PFSK-1 (cell line): ENCODE results near the gene FAM13C.

ENCODE experiments used
- FOXP2 ChIP-seq: optimal IDR thresholded peaks from 2 replicates; pipeline ENCODE3; 2011; ENCODE audit warnings: borderline replicate concordance, control low read depth, inconsistent platforms; ENCODE audit not compliant: insufficient read depth; ENCODE audit errors: extremely low read length, extremely low read depth
- POLR2AphosphoS5 ChIP-seq: IDR thresholded peaks from 2 replicates; pipeline ENCODE4 v1.6.1; 2012; ENCODE audit warnings: low read depth, mild to moderate bottlenecking, control low read depth, low read length, moderate library complexity
- SIN3A ChIP-seq: IDR thresholded peaks from 2 replicates; pipeline ENCODE4 v1.6.1; 2012; ENCODE audit warnings: mild to moderate bottlenecking, low read length, moderate library complexity, borderline replicate concordance; ENCODE audit not compliant: insufficient read depth
- TAF1 ChIP-seq: IDR thresholded peaks from 2 replicates; pipeline ENCODE4 v1.6.1; 2012; ENCODE audit warnings: low read length, control low read depth, borderline replicate concordance; ENCODE audit not compliant: insufficient read depth
- TF ChIP-seq, protein P1 (sequence below), 2 experiments: IDR thresholded peaks; 2 replicates each; pipeline versions ENCODE4 v1.6.1 to v1.8.0; 2011 to 2012; ENCODE audit warnings: low read depth in 2 of 2, low read length in 2 of 2, control low read depth in 1 of 2, inconsistent platforms in 1 of 2, mild to moderate bottlenecking in 1 of 2, moderate library complexity in 1 of 2; ENCODE audit not compliant: insufficient read depth in 1 of 2

DNA sequence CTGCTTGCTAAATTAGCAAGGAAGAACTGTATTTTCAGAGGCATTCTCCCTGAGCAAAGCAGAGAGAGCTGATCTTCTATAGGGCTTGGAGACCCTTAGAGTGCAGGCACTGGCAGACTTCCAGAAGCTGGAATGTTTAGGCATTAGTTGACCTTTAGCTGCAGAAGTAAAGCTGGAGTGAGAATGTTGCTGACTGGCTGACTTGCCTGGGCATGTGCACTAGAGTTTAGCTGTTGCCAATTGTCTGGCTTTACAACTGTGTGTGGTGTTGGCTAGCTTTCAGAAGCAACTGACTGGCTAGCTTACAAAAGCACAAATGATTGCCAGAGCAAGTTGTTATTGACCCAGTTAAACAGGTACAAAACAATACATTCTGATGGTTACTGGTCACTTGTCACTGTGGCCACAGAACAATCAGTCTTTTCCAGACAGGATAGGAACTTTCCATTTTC lies 25.1 kb downstream of the FAM13C start:
- TF ChIP-seq TAF1 (no peak), POLR2AphosphoS5 (no peak), SIN3A (no peak), FOXP2 (no peak)
- TF ChIP-seq, protein P1, sequence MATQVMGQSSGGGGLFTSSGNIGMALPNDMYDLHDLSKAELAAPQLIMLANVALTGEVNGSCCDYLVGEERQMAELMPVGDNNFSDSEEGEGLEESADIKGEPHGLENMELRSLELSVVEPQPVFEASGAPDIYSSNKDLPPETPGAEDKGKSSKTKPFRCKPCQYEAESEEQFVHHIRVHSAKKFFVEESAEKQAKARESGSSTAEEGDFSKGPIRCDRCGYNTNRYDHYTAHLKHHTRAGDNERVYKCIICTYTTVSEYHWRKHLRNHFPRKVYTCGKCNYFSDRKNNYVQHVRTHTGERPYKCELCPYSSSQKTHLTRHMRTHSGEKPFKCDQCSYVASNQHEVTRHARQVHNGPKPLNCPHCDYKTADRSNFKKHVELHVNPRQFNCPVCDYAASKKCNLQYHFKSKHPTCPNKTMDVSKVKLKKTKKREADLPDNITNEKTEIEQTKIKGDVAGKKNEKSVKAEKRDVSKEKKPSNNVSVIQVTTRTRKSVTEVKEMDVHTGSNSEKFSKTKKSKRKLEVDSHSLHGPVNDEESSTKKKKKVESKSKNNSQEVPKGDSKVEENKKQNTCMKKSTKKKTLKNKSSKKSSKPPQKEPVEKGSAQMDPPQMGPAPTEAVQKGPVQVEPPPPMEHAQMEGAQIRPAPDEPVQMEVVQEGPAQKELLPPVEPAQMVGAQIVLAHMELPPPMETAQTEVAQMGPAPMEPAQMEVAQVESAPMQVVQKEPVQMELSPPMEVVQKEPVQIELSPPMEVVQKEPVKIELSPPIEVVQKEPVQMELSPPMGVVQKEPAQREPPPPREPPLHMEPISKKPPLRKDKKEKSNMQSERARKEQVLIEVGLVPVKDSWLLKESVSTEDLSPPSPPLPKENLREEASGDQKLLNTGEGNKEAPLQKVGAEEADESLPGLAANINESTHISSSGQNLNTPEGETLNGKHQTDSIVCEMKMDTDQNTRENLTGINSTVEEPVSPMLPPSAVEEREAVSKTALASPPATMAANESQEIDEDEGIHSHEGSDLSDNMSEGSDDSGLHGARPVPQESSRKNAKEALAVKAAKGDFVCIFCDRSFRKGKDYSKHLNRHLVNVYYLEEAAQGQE (IDR thresholded peaks at IDR 0.05; ENCODE audit: insufficient read depth in 1 of 2, low read depth in 2 of 2, low read length in 2 of 2): no peak
